GM21381 (cell line): ENCODE measurements around the gene LRMDA.

Experiments
- ATAC-seq: cut with Tn5 transposase; IDR thresholded peaks from one replicate; pipeline ENCODE4 v1.9.1; 2021; ENCODE audit warnings: mild to moderate bottlenecking, moderate library complexity; ENCODE audit not compliant: unreplicated experiment

Gene LRMDA

GRCh38 chr10:75443362-75443761 lies 11.9 kb downstream of the LRMDA start:
- no peak for ATAC-seq

- no peak for ATAC-seq
Measured at GRCh38 chr10:75444781-75445386, 13.5 kb downstream of the LRMDA start.

- no peak for ATAC-seq
Measured at GRCh38 chr10:75446508-75446907, 15.1 kb downstream of the LRMDA start.

GRCh38 chr10:75448166-75448565 lies 16.7 kb downstream of the LRMDA start:
- ATAC-seq = no peak

GRCh38 chr10:75449382-75450074 lies 18.1 kb downstream of the LRMDA start:
- no peak for ATAC-seq

GRCh38 chr10:75450075-75450445 lies 18.6 kb downstream of the LRMDA start:
- no peak for ATAC-seq

GRCh38 chr10:75450644-75451640 lies 19.5 kb downstream of the LRMDA start:
- no peak for ATAC-seq

- ATAC-seq = no peak
Measured at GRCh38 chr10:75451831-75452230, 20.4 kb downstream of the LRMDA start.

- no peak for ATAC-seq
Measured at GRCh38 chr10:75452997-75453396, 21.6 kb downstream of the LRMDA start.

GRCh38 chr10:75456122-75456521 lies 24.7 kb downstream of the LRMDA start:
- no peak for ATAC-seq

- ATAC-seq = no peak
Measured at GRCh38 chr10:75460059-75460458, 28.6 kb downstream of the LRMDA start.

GRCh38 chr10:75461672-75462649 lies 30.5 kb downstream of the LRMDA start:
- ATAC-seq = no peak

- ATAC-seq = no peak
Measured at GRCh38 chr10:75462865-75463264, 31.4 kb downstream of the LRMDA start.

- no peak for ATAC-seq
Measured at GRCh38 chr10:75464478-75465449, 33.3 kb downstream of the LRMDA start.

GRCh38 chr10:75465450-75465827 lies 34.0 kb downstream of the LRMDA start:
- no peak for ATAC-seq

GRCh38 chr10:75466001-75466400 lies 34.6 kb downstream of the LRMDA start:
- ATAC-seq = no peak

- ATAC-seq = no peak
Measured at GRCh38 chr10:75466886-75467285, 35.5 kb downstream of the LRMDA start.

GRCh38 chr10:75468612-75469005 lies 37.2 kb downstream of the LRMDA start:
- no peak for ATAC-seq

- no peak for ATAC-seq
Measured at GRCh38 chr10:75469006-75469616, 37.7 kb downstream of the LRMDA start.
